ENCODE data around the gene COPS4.
"Not testable (repeated sequence)": the region's sequence is repeated elsewhere in the genome, so short reads cannot be mapped to it uniquely, and the experiment has no call there.

COPS4 gene

GRCh38 chr4:83034630-83035494 is at the start of gene COPS4:
COPS4 (plus strand) TSS chr4:83035183; CDS start chr4:83035225, 42 bp downstream.
- peak; percentile 86 to 96 for DNase-seq (ENCODE audit: low read depth in 2 of 2)

- DNase-seq (ENCODE audit: low read depth in 2 of 2) = not testable (repeated sequence)
These were observed 47.5 kb upstream of the COPS4 start for GRCh38 chr4:82987519-82987918.

GRCh38 chr4:82988323-82988832 is 46.6 kb upstream of the COPS4 start:
- no peak for DNase-seq (ENCODE audit: low read depth in 2 of 2)

- no peak for DNase-seq (ENCODE audit: low read depth in 2 of 2)
These were observed 45.2 kb upstream of the COPS4 start for GRCh38 chr4:82989575-82990429.

GRCh38 chr4:82994834-82995233 is 40.1 kb upstream of the COPS4 start:
- DNase-seq (ENCODE audit: low read depth in 2 of 2) = no peak

GRCh38 chr4:82998898-82999297 is 36.1 kb upstream of the COPS4 start:
- DNase-seq (ENCODE audit: low read depth in 2 of 2) = no peak

- DNase-seq (ENCODE audit: low read depth in 2 of 2) = no peak
These were observed 32.7 kb upstream of the COPS4 start for GRCh38 chr4:83002329-83002728.

GRCh38 chr4:83003044-83003791 is 31.8 kb upstream of the COPS4 start:
- not testable (repeated sequence) for DNase-seq (ENCODE audit: low read depth in 2 of 2)

- DNase-seq (ENCODE audit: low read depth in 2 of 2) = no peak
These were observed 25.5 kb upstream of the COPS4 start for GRCh38 chr4:83009529-83009928.

- DNase-seq (ENCODE audit: low read depth in 2 of 2) = no peak
These were observed 24.9 kb upstream of the COPS4 start for GRCh38 chr4:83010111-83010521.

- DNase-seq (ENCODE audit: low read depth in 2 of 2) = peak; percentile 68 to 76
These were observed 24.3 kb upstream of the COPS4 start, which contains the start of gene LIN54 for GRCh38 chr4:83010522-83011318. LIN54 (minus strand) TSS chr4:83010823; CDS start chr4:82984844, 25,979 bp downstream.

- DNase-seq (ENCODE audit: low read depth in 2 of 2) = no peak
These were observed 23.2 kb upstream of the COPS4 start for GRCh38 chr4:83011689-83012199.

GRCh38 chr4:83012200-83012686 is 22.7 kb upstream of the COPS4 start:
- DNase-seq (ENCODE audit: low read depth in 2 of 2) = no peak

- DNase-seq (ENCODE audit: low read depth in 2 of 2) = peak; percentile 92 to 94
These were observed 22.1 kb upstream of the COPS4 start for GRCh38 chr4:83012687-83013419.

- no peak for DNase-seq (ENCODE audit: low read depth in 2 of 2)
These were observed 21.5 kb upstream of the COPS4 start for GRCh38 chr4:83013420-83013867.

- DNase-seq (ENCODE audit: low read depth in 2 of 2) = no peak
These were observed 21.1 kb upstream of the COPS4 start for GRCh38 chr4:83013902-83014301.

GRCh38 chr4:83019794-83020494 is 15.0 kb upstream of the COPS4 start:
- no peak for DNase-seq (ENCODE audit: low read depth in 2 of 2)

GRCh38 chr4:83022724-83023450 is 12.1 kb upstream of the COPS4 start:
- DNase-seq (ENCODE audit: low read depth in 2 of 2) = no peak

Measured in activated CD8-positive, alpha-beta memory T cell treated with anti-CD3 and anti-CD28 coated beads for 4 hours (primary cell).